Measurements from ENCODE around the gene VASH1.
A peak's percentile ranks its signal among the peaks of the same experiment; 100 is the strongest.

VASH1 gene

GRCh38 chr14:76742966-76743365 lies 18.3 kb upstream of the VASH1 start:
- H3K27ac ChIP-seq (ENCODE audit: low read length), result no peak overlapping the region
- no peak overlapping the region for H3K9ac ChIP-seq (ENCODE audit: low read length in 2 of 2)
- H3K36me3 ChIP-seq (ENCODE audit: control insufficient read depth in 2 of 2, insufficient read depth in 2 of 2, low read length in 2 of 2), result no peaks in the 10 kb centered on the region
- no peaks in the 10 kb centered on the region for H3K27me3 ChIP-seq (ENCODE audit: control insufficient read depth in 1 of 2, insufficient read depth in 2 of 2, low read length in 2 of 2)
- H3K9me3 ChIP-seq (ENCODE audit: control insufficient read depth in 2 of 2, low read length in 2 of 2), result peaks cover 0 to 4% of the 10 kb centered on the region in 2 donors
- no peak overlapping the region for H3K4me3 ChIP-seq (ENCODE audit: low read length in 2 of 2)
- no peaks in the 10 kb centered on the region for H3K4me1 ChIP-seq (ENCODE audit: control insufficient read depth, insufficient read depth, low read length)

- Histone ChIP-seq H3K27me3 (ENCODE audit: control insufficient read depth in 1 of 2, insufficient read depth in 2 of 2, low read length in 2 of 2) (no peaks in the 10 kb centered on the region), H3K9me3 (ENCODE audit: control insufficient read depth in 2 of 2, low read length in 2 of 2) (no peaks in the 10 kb centered on the region), H3K4me3 (ENCODE audit: low read length in 2 of 2) (no peak overlapping the region), H3K4me1 (ENCODE audit: control insufficient read depth, insufficient read depth, low read length) (no peaks in the 10 kb centered on the region), H3K36me3 (ENCODE audit: control insufficient read depth in 2 of 2, insufficient read depth in 2 of 2, low read length in 2 of 2) (no peaks in the 10 kb centered on the region), H3K9ac (ENCODE audit: low read length in 2 of 2) (no peak overlapping the region), H3K27ac (ENCODE audit: low read length) (no peak overlapping the region)
Measured at GRCh38 chr14:76752744-76753143, 8.5 kb upstream of the VASH1 start.

- H3K4me3 ChIP-seq (ENCODE audit: low read length in 2 of 2), result no peak overlapping the region
- H3K27me3 ChIP-seq (ENCODE audit: control insufficient read depth in 1 of 2, insufficient read depth in 2 of 2, low read length in 2 of 2), result no peaks in the 10 kb centered on the region
- H3K9me3 ChIP-seq (ENCODE audit: control insufficient read depth in 2 of 2, low read length in 2 of 2), result no peaks in the 10 kb centered on the region
- no peaks in the 10 kb centered on the region for H3K36me3 ChIP-seq (ENCODE audit: control insufficient read depth in 2 of 2, insufficient read depth in 2 of 2, low read length in 2 of 2)
- no peaks in the 10 kb centered on the region for H3K4me1 ChIP-seq (ENCODE audit: control insufficient read depth, insufficient read depth, low read length)
- H3K27ac ChIP-seq (ENCODE audit: low read length), result no peak overlapping the region
- no peak overlapping the region for H3K9ac ChIP-seq (ENCODE audit: low read length in 2 of 2)
Measured at GRCh38 chr14:76753541-76754198, 7.6 kb upstream of the VASH1 start.

- Histone ChIP-seq H3K9ac (ENCODE audit: low read length in 2 of 2) (no peak overlapping the region), H3K27me3 (ENCODE audit: control insufficient read depth in 1 of 2, insufficient read depth in 2 of 2, low read length in 2 of 2) (no peaks in the 10 kb centered on the region), H3K4me3 (ENCODE audit: low read length in 2 of 2) (no peak overlapping the region), H3K4me1 (ENCODE audit: control insufficient read depth, insufficient read depth, low read length) (no peaks in the 10 kb centered on the region), H3K36me3 (ENCODE audit: control insufficient read depth in 2 of 2, insufficient read depth in 2 of 2, low read length in 2 of 2) (no peaks in the 10 kb centered on the region), H3K27ac (ENCODE audit: low read length) (no peak overlapping the region), H3K9me3 (ENCODE audit: control insufficient read depth in 2 of 2, low read length in 2 of 2) (no peaks in the 10 kb centered on the region)
Measured at GRCh38 chr14:76754586-76754985, 6.7 kb upstream of the VASH1 start.

- Histone ChIP-seq H3K4me3 (ENCODE audit: low read length in 2 of 2) (no peak overlapping the region), H3K9me3 (ENCODE audit: control insufficient read depth in 2 of 2, low read length in 2 of 2) (no peaks in the 10 kb centered on the region), H3K4me1 (ENCODE audit: control insufficient read depth, insufficient read depth, low read length) (peaks cover 4% of the 10 kb centered on the region), H3K27me3 (ENCODE audit: control insufficient read depth in 1 of 2, insufficient read depth in 2 of 2, low read length in 2 of 2) (peaks cover 0 to 3% of the 10 kb centered on the region in 2 donors), H3K27ac (ENCODE audit: low read length) (no peak overlapping the region), H3K9ac (ENCODE audit: low read length in 2 of 2) (no peak overlapping the region), H3K36me3 (ENCODE audit: control insufficient read depth in 2 of 2, insufficient read depth in 2 of 2, low read length in 2 of 2) (no peaks in the 10 kb centered on the region)
Measured at GRCh38 chr14:76755610-76756370, 5.5 kb upstream of the VASH1 start.

- Histone ChIP-seq H3K9me3 (ENCODE audit: control insufficient read depth in 2 of 2, low read length in 2 of 2) (no peaks in the 10 kb centered on the region), H3K4me1 (ENCODE audit: control insufficient read depth, insufficient read depth, low read length) (peaks cover 7% of the 10 kb centered on the region), H3K36me3 (ENCODE audit: control insufficient read depth in 2 of 2, insufficient read depth in 2 of 2, low read length in 2 of 2) (no peaks in the 10 kb centered on the region), H3K4me3 (ENCODE audit: low read length in 2 of 2) (no peak overlapping the region), H3K9ac (ENCODE audit: low read length in 2 of 2) (no peak overlapping the region), H3K27ac (ENCODE audit: low read length) (no peak overlapping the region), H3K27me3 (ENCODE audit: control insufficient read depth in 1 of 2, insufficient read depth in 2 of 2, low read length in 2 of 2) (peaks cover 0 to 4% of the 10 kb centered on the region in 2 donors)
Measured at GRCh38 chr14:76756371-76756750, 4.9 kb upstream of the VASH1 start.

GRCh38 chr14:76759589-76759988 lies 1.7 kb upstream of the VASH1 start:
- H3K27ac ChIP-seq (ENCODE audit: low read length), result no peak overlapping the region
- H3K9me3 ChIP-seq (ENCODE audit: control insufficient read depth in 2 of 2, low read length in 2 of 2), result no peaks in the 10 kb centered on the region
- H3K27me3 ChIP-seq (ENCODE audit: control insufficient read depth in 1 of 2, insufficient read depth in 2 of 2, low read length in 2 of 2), result peaks cover 4 to 9% of the 10 kb centered on the region in 2 donors
- peaks cover 31% of the 10 kb centered on the region for H3K4me1 ChIP-seq (ENCODE audit: control insufficient read depth, insufficient read depth, low read length)
- H3K4me3 ChIP-seq (ENCODE audit: low read length in 2 of 2), result no peak overlapping the region
- no peak overlapping the region for H3K9ac ChIP-seq (ENCODE audit: low read length in 2 of 2)
- H3K36me3 ChIP-seq (ENCODE audit: control insufficient read depth in 2 of 2, insufficient read depth in 2 of 2, low read length in 2 of 2), result no peaks in the 10 kb centered on the region

GRCh38 chr14:76760331-76761135 lies 735 bp upstream of the VASH1 start:
- H3K4me3 ChIP-seq (ENCODE audit: low read length in 2 of 2), result peak overlapping the region; percentile 60 to 81
- no peaks in the 10 kb centered on the region for H3K36me3 ChIP-seq (ENCODE audit: control insufficient read depth in 2 of 2, insufficient read depth in 2 of 2, low read length in 2 of 2)
- no peaks in the 10 kb centered on the region for H3K9me3 ChIP-seq (ENCODE audit: control insufficient read depth in 2 of 2, low read length in 2 of 2)
- H3K4me1 ChIP-seq (ENCODE audit: control insufficient read depth, insufficient read depth, low read length), result peaks cover 35% of the 10 kb centered on the region
- H3K9ac ChIP-seq (ENCODE audit: low read length in 2 of 2), result peak overlapping the region; percentile 50 to 73
- H3K27ac ChIP-seq (ENCODE audit: low read length), result no peak overlapping the region
- peaks cover 4 to 9% of the 10 kb centered on the region in 2 donors for H3K27me3 ChIP-seq (ENCODE audit: control insufficient read depth in 1 of 2, insufficient read depth in 2 of 2, low read length in 2 of 2)

- Histone ChIP-seq H3K27me3 (ENCODE audit: control insufficient read depth in 1 of 2, insufficient read depth in 2 of 2, low read length in 2 of 2) (peaks cover 4 to 9% of the 10 kb centered on the region in 2 donors), H3K9ac (ENCODE audit: low read length in 2 of 2) (peak overlapping the region; percentile 5 to 18), H3K9me3 (ENCODE audit: control insufficient read depth in 2 of 2, low read length in 2 of 2) (no peaks in the 10 kb centered on the region), H3K27ac (ENCODE audit: low read length) (no peak overlapping the region), H3K4me3 (ENCODE audit: low read length in 2 of 2) (peak overlapping the region; percentile 61 to 81), H3K4me1 (ENCODE audit: control insufficient read depth, insufficient read depth, low read length) (peaks cover 36% of the 10 kb centered on the region), H3K36me3 (ENCODE audit: control insufficient read depth in 2 of 2, insufficient read depth in 2 of 2, low read length in 2 of 2) (no peaks in the 10 kb centered on the region)
Measured at GRCh38 chr14:76761960-76762410, 717 bp downstream of the VASH1 start.

GRCh38 chr14:76762411-76763095 lies 1.3 kb downstream of the VASH1 start:
- H3K4me3 ChIP-seq (ENCODE audit: low read length in 2 of 2), result peak overlapping the region; percentile 61 to 81
- no peaks in the 10 kb centered on the region for H3K9me3 ChIP-seq (ENCODE audit: control insufficient read depth in 2 of 2, low read length in 2 of 2)
- H3K4me1 ChIP-seq (ENCODE audit: control insufficient read depth, insufficient read depth, low read length), result peaks cover 36% of the 10 kb centered on the region
- H3K27ac ChIP-seq (ENCODE audit: low read length), result no peak overlapping the region
- no peaks in the 10 kb centered on the region for H3K36me3 ChIP-seq (ENCODE audit: control insufficient read depth in 2 of 2, insufficient read depth in 2 of 2, low read length in 2 of 2)
- peaks cover 4 to 9% of the 10 kb centered on the region in 2 donors for H3K27me3 ChIP-seq (ENCODE audit: control insufficient read depth in 1 of 2, insufficient read depth in 2 of 2, low read length in 2 of 2)
- peak overlapping the region; percentile 5 to 18 for H3K9ac ChIP-seq (ENCODE audit: low read length in 2 of 2)

Measured in stomach smooth muscle (tissue), 2 donors.